HEK293 (cell line): ENCODE data around the gene CD207.
A peak's percentile ranks its signal among the peaks of the same experiment; 100 is the strongest.

ENCODE experiments used
- CTCF ChIA-PET: fragments of 350-600 bp; formaldehyde crosslinking; extraction: SDS; loops from one replicate; lab custom pipeline; 2021; ENCODE audit warnings: antibody characterized with exemption; lab: Yijun Ruan, JAX
- POLR2A ChIA-PET: fragments of 300-600 bp; formaldehyde crosslinking; extraction: SDS; loops from one replicate; lab custom pipeline; 2020; ENCODE audit warnings: antibody characterized with exemption, inconsistent platforms; lab: Yijun Ruan, JAX
- H3K27ac ChIP-seq: fragments of 200-500 bp; sonication (Bioruptor generic); 2 replicates; pipeline ENCODE4 v1.5.1; 2014; ENCODE audit warnings: low read depth, low read length, control low read depth, inconsistent platforms; ENCODE audit errors: extremely low read depth
- H3K36me3 ChIP-seq, 2 experiments: fragments of 200-500 bp in 1 of 2; sonication (Bioruptor generic) in 1 of 2; 1 replicate in 1 of 2; 2 replicates in 1 of 2; pipeline ENCODE4 v1.5.1; 2014 to 2017; ENCODE audit warnings: inconsistent platforms in 2 of 2, low read length in 2 of 2; ENCODE audit not compliant: control insufficient read depth in 2 of 2, insufficient read depth in 1 of 2
- H3K4me1 ChIP-seq: fragments of 200-500 bp; sonication (Bioruptor generic); 2 replicates; pipeline ENCODE4 v1.5.1; 2014; ENCODE audit warnings: mild to moderate bottlenecking, low read length, inconsistent platforms; ENCODE audit not compliant: control insufficient read depth, insufficient read depth
- H3K4me3 ChIP-seq: 2 replicates; pipeline ENCODE4 v1.5.1; 2011; ENCODE audit warnings: low read depth, mild to moderate bottlenecking, control low read depth, low read length, moderate library complexity
- H3K9me3 ChIP-seq: fragments of 200-500 bp; sonication (Bioruptor generic); 2 replicates; pipeline ENCODE4 v1.5.1; 2014; ENCODE audit warnings: low read depth, low read length, inconsistent platforms; ENCODE audit not compliant: control insufficient read depth, insufficient read depth
- GLIS1 ChIP-seq: fragments of 450-650 bp; formaldehyde crosslinking; IDR thresholded peaks from 2 replicates; pipeline ENCODE4 v1.5.1; 2016; ENCODE audit warnings: missing biosample characterization, missing genetic modification characterization
- IKZF3 ChIP-seq: fragments of 450-650 bp; IDR thresholded peaks from 2 replicates; pipeline ENCODE4 v1.5.0; 2018; ENCODE audit warnings: missing biosample characterization, mild to moderate bottlenecking, missing genetic modification characterization, moderate library complexity
- SCRT1 ChIP-seq: fragments of 450-650 bp; formaldehyde crosslinking; IDR thresholded peaks from 2 replicates; pipeline ENCODE4 v1.5.1; 2016; ENCODE audit warnings: missing biosample characterization, missing genetic modification characterization, borderline replicate concordance
- SCRT2 ChIP-seq: fragments of 450-650 bp; formaldehyde crosslinking; IDR thresholded peaks from 2 replicates; pipeline ENCODE4 v1.5.1; 2016; ENCODE audit warnings: missing biosample characterization, missing genetic modification characterization
- SP7 ChIP-seq: fragments of 450-650 bp; formaldehyde crosslinking; IDR thresholded peaks from 2 replicates; pipeline ENCODE4 v1.5.1; 2016; ENCODE audit warnings: missing biosample characterization, missing genetic modification characterization
- WT1 ChIP-seq: fragments of 450-650 bp; formaldehyde crosslinking; IDR thresholded peaks from 2 replicates; pipeline ENCODE4 v1.5.1; 2016; ENCODE audit warnings: missing biosample characterization, missing genetic modification characterization
- ZBTB17 ChIP-seq: fragments of 450-650 bp; formaldehyde crosslinking; IDR thresholded peaks from 2 replicates; pipeline ENCODE4 v1.5.1; 2016; ENCODE audit warnings: missing biosample characterization, missing genetic modification characterization
- ZBTB48 ChIP-seq: fragments of 450-650 bp; formaldehyde crosslinking; IDR thresholded peaks from 2 replicates; pipeline ENCODE4 v1.5.1; 2016; ENCODE audit warnings: missing biosample characterization, missing genetic modification characterization
- ZNF366 ChIP-seq: fragments of 450-650 bp; formaldehyde crosslinking; conservative IDR thresholded peaks from 2 replicates; pipeline ENCODE4 v1.5.1; 2016; ENCODE audit warnings: missing biosample characterization, missing genetic modification characterization
- ZNF654 ChIP-seq: fragments of 450-650 bp; formaldehyde crosslinking; IDR thresholded peaks from 2 replicates; pipeline ENCODE4 v1.5.1; 2016; ENCODE audit warnings: low read depth, missing biosample characterization, missing genetic modification characterization
- ZNF658 ChIP-seq: fragments of 450-650 bp; formaldehyde crosslinking; IDR thresholded peaks from 2 replicates; pipeline ENCODE4; 2016; ENCODE audit warnings: missing biosample characterization, missing genetic modification characterization
- TF ChIP-seq, protein P1 (sequence below): fragments of 450-650 bp; formaldehyde crosslinking; IDR thresholded peaks from 2 replicates; pipeline ENCODE4 v1.5.1; 2016; ENCODE audit warnings: missing biosample characterization, missing genetic modification characterization
- TF ChIP-seq, protein P2 (sequence below): fragments of 450-650 bp; formaldehyde crosslinking; IDR thresholded peaks from 2 replicates; pipeline ENCODE4 v1.5.1; 2017; ENCODE audit warnings: missing biosample characterization, missing genetic modification characterization
- TF ChIP-seq, protein P3 (sequence below): IDR thresholded peaks from 2 replicates; pipeline ENCODE4 v1.6.1; 2011; ENCODE audit warnings: mild to moderate bottlenecking, low read depth, low read length, borderline replicate concordance
- TF ChIP-seq, protein P4 (sequence below): fragments of 450-650 bp; formaldehyde crosslinking; IDR thresholded peaks from 2 replicates; pipeline ENCODE4 v1.5.1; 2016; ENCODE audit warnings: missing biosample characterization, missing genetic modification characterization

The CD207 gene

DNA sequence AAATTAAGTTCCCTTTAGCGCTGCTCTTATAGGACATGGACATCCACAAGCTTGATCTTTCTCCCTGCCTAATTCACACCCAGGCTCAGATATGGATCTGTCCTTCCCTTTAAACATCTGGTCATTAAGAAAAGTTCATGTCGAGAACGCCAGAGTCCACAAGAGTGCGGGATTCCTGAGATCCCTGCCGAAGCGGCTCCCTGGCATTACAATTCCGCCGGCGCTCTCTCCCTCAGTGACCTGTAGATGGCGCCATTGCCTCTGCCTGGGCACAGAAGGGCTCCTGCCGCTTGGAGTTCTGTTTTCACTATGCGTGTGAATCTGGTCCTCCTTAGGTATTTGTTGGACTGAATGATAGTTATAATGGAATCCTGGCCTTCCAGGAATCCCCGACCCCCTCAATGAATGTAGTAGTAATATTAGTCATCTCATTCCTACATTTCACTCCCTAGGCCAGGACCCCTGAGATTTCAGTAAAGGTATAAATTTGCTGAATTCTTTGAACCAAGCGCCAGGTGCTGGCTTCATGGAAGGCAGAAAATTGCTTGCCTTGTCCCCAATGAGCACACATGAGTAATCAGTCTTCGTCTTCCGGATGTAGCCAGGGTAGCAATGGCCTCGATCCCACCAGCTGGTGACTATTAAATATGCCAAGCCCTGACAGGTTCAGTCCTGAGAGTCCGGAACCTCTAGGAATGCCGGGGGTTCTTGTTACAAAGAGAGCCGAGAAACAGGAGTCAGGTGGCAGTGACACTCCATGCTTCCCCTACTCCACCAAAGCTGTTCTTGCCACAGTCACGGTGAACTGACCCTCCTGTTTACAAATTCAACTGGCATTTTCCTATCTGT lies 26.4 kb upstream of the CD207 start:
- no peak overlapping the region for H3K4me3 ChIP-seq
- H3K27ac ChIP-seq, result no peak overlapping the region
- no peaks in the 10 kb centered on the region for H3K9me3 ChIP-seq
- H3K4me1 ChIP-seq, result no peaks in the 10 kb centered on the region
- POLR2A ChIA-PET, result no interaction called here
- CTCF ChIA-PET, result interaction anchor here (0.5 to 4.5 kb wide), 54 partner anchors 9 to 540 kb away, joined by 3 to 63 read pairs (median 4); no protein-coding TSS in a partner anchor
- TF ChIP-seq ZBTB48 (tag by site-specific recombination), result peak; percentile 47; the same call in 1 of the 2 replicates
- TF ChIP-seq ZBTB17, result peak; percentile 58; the same call in 1 of the 2 replicates
- TF ChIP-seq, protein P1, sequence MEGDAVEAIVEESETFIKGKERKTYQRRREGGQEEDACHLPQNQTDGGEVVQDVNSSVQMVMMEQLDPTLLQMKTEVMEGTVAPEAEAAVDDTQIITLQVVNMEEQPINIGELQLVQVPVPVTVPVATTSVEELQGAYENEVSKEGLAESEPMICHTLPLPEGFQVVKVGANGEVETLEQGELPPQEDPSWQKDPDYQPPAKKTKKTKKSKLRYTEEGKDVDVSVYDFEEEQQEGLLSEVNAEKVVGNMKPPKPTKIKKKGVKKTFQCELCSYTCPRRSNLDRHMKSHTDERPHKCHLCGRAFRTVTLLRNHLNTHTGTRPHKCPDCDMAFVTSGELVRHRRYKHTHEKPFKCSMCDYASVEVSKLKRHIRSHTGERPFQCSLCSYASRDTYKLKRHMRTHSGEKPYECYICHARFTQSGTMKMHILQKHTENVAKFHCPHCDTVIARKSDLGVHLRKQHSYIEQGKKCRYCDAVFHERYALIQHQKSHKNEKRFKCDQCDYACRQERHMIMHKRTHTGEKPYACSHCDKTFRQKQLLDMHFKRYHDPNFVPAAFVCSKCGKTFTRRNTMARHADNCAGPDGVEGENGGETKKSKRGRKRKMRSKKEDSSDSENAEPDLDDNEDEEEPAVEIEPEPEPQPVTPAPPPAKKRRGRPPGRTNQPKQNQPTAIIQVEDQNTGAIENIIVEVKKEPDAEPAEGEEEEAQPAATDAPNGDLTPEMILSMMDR (tag by site-specific recombination), result peak; percentile 94
- TF ChIP-seq ZNF654 (tag by site-specific recombination), result peak; percentile 90
- TF ChIP-seq IKZF3 (tag by site-specific recombination), result 0 out of 2 replicates have a peak, but pooled peaks have one; percentile 30
- TF ChIP-seq, protein P2, sequence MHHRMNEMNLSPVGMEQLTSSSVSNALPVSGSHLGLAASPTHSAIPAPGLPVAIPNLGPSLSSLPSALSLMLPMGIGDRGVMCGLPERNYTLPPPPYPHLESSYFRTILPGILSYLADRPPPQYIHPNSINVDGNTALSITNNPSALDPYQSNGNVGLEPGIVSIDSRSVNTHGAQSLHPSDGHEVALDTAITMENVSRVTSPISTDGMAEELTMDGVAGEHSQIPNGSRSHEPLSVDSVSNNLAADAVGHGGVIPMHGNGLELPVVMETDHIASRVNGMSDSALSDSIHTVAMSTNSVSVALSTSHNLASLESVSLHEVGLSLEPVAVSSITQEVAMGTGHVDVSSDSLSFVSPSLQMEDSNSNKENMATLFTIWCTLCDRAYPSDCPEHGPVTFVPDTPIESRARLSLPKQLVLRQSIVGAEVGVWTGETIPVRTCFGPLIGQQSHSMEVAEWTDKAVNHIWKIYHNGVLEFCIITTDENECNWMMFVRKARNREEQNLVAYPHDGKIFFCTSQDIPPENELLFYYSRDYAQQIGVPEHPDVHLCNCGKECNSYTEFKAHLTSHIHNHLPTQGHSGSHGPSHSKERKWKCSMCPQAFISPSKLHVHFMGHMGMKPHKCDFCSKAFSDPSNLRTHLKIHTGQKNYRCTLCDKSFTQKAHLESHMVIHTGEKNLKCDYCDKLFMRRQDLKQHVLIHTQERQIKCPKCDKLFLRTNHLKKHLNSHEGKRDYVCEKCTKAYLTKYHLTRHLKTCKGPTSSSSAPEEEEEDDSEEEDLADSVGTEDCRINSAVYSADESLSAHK (tag by site-specific recombination), result no peak
- no peaks in the 10 kb centered on the region for H3K36me3 ChIP-seq

DNA sequence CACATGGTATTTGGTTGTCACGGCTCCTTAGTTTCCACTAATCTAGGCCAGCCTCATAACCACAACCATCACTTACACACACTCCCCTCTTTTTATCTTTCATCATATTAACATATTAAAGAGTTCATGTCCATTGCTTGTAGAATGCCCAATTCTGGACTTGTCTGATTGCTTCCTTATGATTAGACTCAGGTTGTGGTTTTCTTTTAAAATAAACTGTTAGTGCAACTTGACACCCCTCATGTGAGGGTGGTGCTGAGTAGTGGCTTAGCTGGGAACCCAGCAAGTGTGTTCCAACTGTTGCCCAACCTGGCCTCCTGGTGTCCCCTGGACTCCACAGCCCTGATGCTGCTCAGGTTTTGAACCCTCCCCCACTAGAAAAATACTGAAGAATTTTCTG lies 20.1 kb upstream of the CD207 start:
- Histone ChIP-seq H3K27ac (no peak overlapping the region), H3K4me3 (no peak overlapping the region), H3K4me1 (no peaks in the 10 kb centered on the region; the same call in 1 of the 2 replicates), H3K9me3 (no peaks in the 10 kb centered on the region), H3K36me3 (no peaks in the 10 kb centered on the region)
- ChIA-PET POLR2A (no interaction called here), CTCF (interaction anchor here (0.7 to 2.5 kb wide), 4 partner anchors 16 to 299 kb away, joined by 3 to 8 read pairs (median 4); no protein-coding TSS in a partner anchor)
- TF ChIP-seq GLIS1 (tag by site-specific recombination) (peak; percentile 29; the same call in 1 of the 2 replicates), SCRT2 (tag by site-specific recombination) (peak; percentile 75), SCRT1 (tag by site-specific recombination) (0 out of 2 replicates have a peak, but pooled peaks have one; percentile 23), SP7 (tag by site-specific recombination) (0 out of 2 replicates have a peak, but pooled peaks have one; percentile 13), ZNF658 (tag by site-specific recombination) (no peak), WT1 (tag by site-specific recombination) (peak; percentile 85), ZNF366 (tag by site-specific recombination) (no peak)
- TF ChIP-seq, protein P3, sequence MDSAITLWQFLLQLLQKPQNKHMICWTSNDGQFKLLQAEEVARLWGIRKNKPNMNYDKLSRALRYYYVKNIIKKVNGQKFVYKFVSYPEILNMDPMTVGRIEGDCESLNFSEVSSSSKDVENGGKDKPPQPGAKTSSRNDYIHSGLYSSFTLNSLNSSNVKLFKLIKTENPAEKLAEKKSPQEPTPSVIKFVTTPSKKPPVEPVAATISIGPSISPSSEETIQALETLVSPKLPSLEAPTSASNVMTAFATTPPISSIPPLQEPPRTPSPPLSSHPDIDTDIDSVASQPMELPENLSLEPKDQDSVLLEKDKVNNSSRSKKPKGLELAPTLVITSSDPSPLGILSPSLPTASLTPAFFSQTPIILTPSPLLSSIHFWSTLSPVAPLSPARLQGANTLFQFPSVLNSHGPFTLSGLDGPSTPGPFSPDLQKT, result no peak
- TF ChIP-seq, protein P4, sequence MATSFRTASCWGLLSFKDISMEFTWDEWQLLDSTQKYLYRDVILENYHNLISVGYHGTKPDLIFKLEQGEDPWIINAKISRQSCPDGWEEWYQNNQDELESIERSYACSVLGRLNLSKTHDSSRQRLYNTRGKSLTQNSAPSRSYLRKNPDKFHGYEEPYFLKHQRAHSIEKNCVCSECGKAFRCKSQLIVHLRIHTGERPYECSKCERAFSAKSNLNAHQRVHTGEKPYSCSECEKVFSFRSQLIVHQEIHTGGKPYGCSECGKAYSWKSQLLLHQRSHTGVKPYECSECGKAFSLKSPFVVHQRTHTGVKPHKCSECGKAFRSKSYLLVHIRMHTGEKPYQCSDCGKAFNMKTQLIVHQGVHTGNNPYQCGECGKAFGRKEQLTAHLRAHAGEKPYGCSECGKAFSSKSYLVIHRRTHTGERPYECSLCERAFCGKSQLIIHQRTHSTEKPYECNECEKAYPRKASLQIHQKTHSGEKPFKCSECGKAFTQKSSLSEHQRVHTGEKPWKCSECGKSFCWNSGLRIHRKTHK (tag by site-specific recombination), result no peak
